Prostate gland (tissue), 2 donors: ENCODE data around the gene TAF6. TPM values are rescaled to one million over a fixed set of nuclear protein-coding genes. Genes with fewer than 3 reads are reported as not detected.
A peak's percentile ranks its signal among the peaks of the same experiment; 100 is the strongest.

Source experiments
- DNase-seq: peaks from one replicate; pipeline ENCODE4 v3.0.0-alpha.2; 2019; ENCODE audit warnings: low spot score
- H3K27ac ChIP-seq, 2 donors: fragments of 200-600 bp; sonication (generic); 2 replicates each; pipeline ENCODE4 v1.5.1; 2017 to 2019
- H3K27me3 ChIP-seq: fragments of 200-600 bp; sonication (generic); replicated peaks from 2 replicates; pipeline ENCODE4 v1.5.1; 2019; ENCODE audit not compliant: insufficient read depth
- H3K36me3 ChIP-seq, 2 donors: fragments of 200-600 bp; sonication (generic); 1 replicate in 1 of 2; 2 replicates in 1 of 2; pipeline versions ENCODE4 v1.5.1 to v1.8.1; 2017 to 2019
- H3K4me1 ChIP-seq: fragments of 200-600 bp; sonication (generic); replicated peaks from 2 replicates; pipeline ENCODE4 v1.5.1; 2019
- H3K4me3 ChIP-seq, 2 donors: fragments of 200-600 bp; sonication (generic); 2 replicates each; pipeline ENCODE4 v1.5.1; 2017 to 2019
- H3K9me3 ChIP-seq: fragments of 200-600 bp; sonication (generic); 2 replicates; pipeline ENCODE4 v1.5.1; 2017
- CTCF ChIP-seq, 4 experiments: fragments of 200-600 bp in 2 of 4; fragments of 450-650 bp in 2 of 4; sonication (generic) in 2 of 4; IDR thresholded peaks; 1 replicate in 3 of 4; 2 replicates in 1 of 4; pipeline ENCODE4 v1.5.1; 2016 to 2019; ENCODE audit warnings: antibody characterized with exemption in 4 of 4, mild to moderate bottlenecking in 2 of 4, moderate library complexity in 2 of 4
- POLR2A ChIP-seq: fragments of 450-650 bp; IDR thresholded peaks from one replicate; pipeline ENCODE4 v1.6.1; 2016; ENCODE audit warnings: antibody characterized with exemption, mild to moderate bottlenecking
- POLR2AphosphoS5 ChIP-seq: sonication (generic); formaldehyde crosslinking; IDR thresholded peaks from one replicate; pipeline ENCODE4 v1.6.1; 2017; ENCODE audit warnings: antibody characterized with exemption
- WGBS: methylation state at CpG from one replicate; pipeline ENCODE4 v1.1.5; 2018; 5-methylcytosine and 5-hydroxymethylcytosine counted together
- intact Hi-C: fragments of 100-400 bp; cut with DNase I; formaldehyde crosslinking; loops from one replicate; pipeline ENCODE4 v1.14.2; 2022
- total RNA-seq, 2 donors: library from RNA; depleted of rRNA; stranded (reverse); fragments of >200 nt; gene quantifications; one replicate each; pipeline ENCODE4 v1.1.0, GENCODE V29; 2016

The TAF6 gene
- 10 to 100 TPM; 68.3 to 79.8 TPM for total RNA-seq

- TF ChIP-seq POLR2AphosphoS5 (peak; percentile 90), CTCF (IDR thresholded peaks at IDR 0.05) (peak in 1 of 4 experiments; percentile 27), POLR2A (peak; percentile 15)
- WGBS, result under 1% methylated on average over 49 of the region's 49 CpGs
- intact Hi-C loops, result no loop called here
Measured at GRCh38 chr7:100119072-100119969, at the start of gene TAF6, which contains the start of gene CNPY4. Gene TAF6, minus strand, starts transcription at chr7:100119358. Its CDS starts 5,149 bp downstream, at chr7:100114209. Gene CNPY4, plus strand, starts transcription at chr7:100119634. Its CDS starts 111 bp downstream, at chr7:100119745.

GRCh38 chr7:100167912-100168323 is 48.8 kb upstream of the TAF6 start:
- Histone ChIP-seq H3K27me3 (no peaks in the 10 kb centered on the region), H3K4me3 (peak overlapping the region; percentile 18 to 20), H3K4me1 (no peaks in the 10 kb centered on the region), H3K9me3 (no peaks in the 10 kb centered on the region), H3K27ac (peak overlapping the region; percentile 32 to 42), H3K36me3 (no peaks in the 10 kb centered on the region)
- TF ChIP-seq CTCF (IDR thresholded peaks at IDR 0.05), result no peak
- no peak for TF ChIP-seq POLR2A
- TF ChIP-seq POLR2AphosphoS5, result no peak
- intact Hi-C loops, result no loop called here
- no peak for DNase-seq
- 5% methylated on average over 11 of the region's 11 CpGs for WGBS

More at GRCh38 chr7:100119072-100119969, at the start of gene TAF6, which contains the start of gene CNPY4:
- Histone ChIP-seq H3K4me3 (peak within 1 kb of the TSS; percentile 56 to 73), H3K9me3 (no peaks in the 10 kb centered on the region), H3K27ac (peak within 1 kb of the TSS; percentile 78 to 86), H3K4me1 (peaks cover 6% of the 10 kb centered on the region), H3K27me3 (no peaks in the 10 kb centered on the region), H3K36me3 (no peaks in the 10 kb centered on the region)
- peak; percentile 94 for DNase-seq

GRCh38 chr7:100166970-100167911 is 48.1 kb upstream of the TAF6 start:
- TF ChIP-seq POLR2A (no peak), POLR2AphosphoS5 (no peak), CTCF (IDR thresholded peaks at IDR 0.05) (no peak)
- 62% methylated on average over 14 of the region's 14 CpGs for WGBS
- no peak overlapping the region for H3K27ac ChIP-seq
- H3K9me3 ChIP-seq, result no peaks in the 10 kb centered on the region
- peak overlapping the region in 1 of 2 donors; percentile 18 for H3K4me3 ChIP-seq
- no peaks in the 10 kb centered on the region for H3K27me3 ChIP-seq
- intact Hi-C loops, result no loop called here
- no peaks in the 10 kb centered on the region for H3K4me1 ChIP-seq
- DNase-seq, result no peak
- H3K36me3 ChIP-seq, result no peaks in the 10 kb centered on the region

- H3K4me1 ChIP-seq, result no peaks in the 10 kb centered on the region
- no peak overlapping the region for H3K4me3 ChIP-seq
- intact Hi-C loops, result no loop called here
- WGBS, result 83% methylated on average over 15 of the region's 16 CpGs
- H3K27me3 ChIP-seq, result no peaks in the 10 kb centered on the region
- DNase-seq, result no peak
- TF ChIP-seq POLR2A (no peak), CTCF (IDR thresholded peaks at IDR 0.05) (no peak), POLR2AphosphoS5 (no peak)
- no peaks in the 10 kb centered on the region for H3K9me3 ChIP-seq
- no peaks in the 10 kb centered on the region for H3K36me3 ChIP-seq
- H3K27ac ChIP-seq, result no peak overlapping the region
Measured at GRCh38 chr7:100166317-100166940, 47.3 kb upstream of the TAF6 start.
